Jurkat, Clone E6-1 (cell line): ENCODE data around the gene TCF7L1.

ENCODE experiments used
- DNase-seq: peaks from one replicate; pipeline ENCODE4 v3.0.0-alpha.2; 2011; ENCODE audit warnings: low read depth, low spot score
- H3K4me3 ChIP-seq: 2 replicates; pipeline ENCODE4 v1.5.1; 2011; ENCODE audit warnings: mild to moderate bottlenecking, low read length, control low read depth, moderate library complexity

The TCF7L1 gene

GRCh38 chr2:85240055-85240454 lies 106.9 kb downstream of the TCF7L1 start:
- DNase-seq: no peak
- no peak overlapping the region for H3K4me3 ChIP-seq

GRCh38 chr2:85242321-85242720 lies 109.1 kb downstream of the TCF7L1 start:
- no peak for DNase-seq
- H3K4me3 ChIP-seq: no peak overlapping the region

- peak; percentile 15 for DNase-seq
- no peak overlapping the region for H3K4me3 ChIP-seq
Observed at GRCh38 chr2:85243101-85244072, 110.2 kb downstream of the TCF7L1 start.

- DNase-seq: no peak
- H3K4me3 ChIP-seq: no peak overlapping the region
Observed at GRCh38 chr2:85244828-85245227, 111.6 kb downstream of the TCF7L1 start.

- no peak overlapping the region for H3K4me3 ChIP-seq
- no peak for DNase-seq
Observed at GRCh38 chr2:85245891-85246290, 112.7 kb downstream of the TCF7L1 start.

- H3K4me3 ChIP-seq: no peak overlapping the region
- no peak for DNase-seq
Observed at GRCh38 chr2:85246348-85246747, 113.2 kb downstream of the TCF7L1 start.

- no peak for DNase-seq
- H3K4me3 ChIP-seq: no peak overlapping the region
Observed at GRCh38 chr2:85247610-85248009, 114.4 kb downstream of the TCF7L1 start.

- H3K4me3 ChIP-seq: no peak overlapping the region
- no peak for DNase-seq
Observed at GRCh38 chr2:85248773-85249509, 115.7 kb downstream of the TCF7L1 start.

- DNase-seq: no peak
Observed at GRCh38 chr2:85250045-85250444, 116.9 kb downstream of the TCF7L1 start.

GRCh38 chr2:85251070-85251616 lies 118.0 kb downstream of the TCF7L1 start:
- no peak for DNase-seq
- no peak overlapping the region for H3K4me3 ChIP-seq

More at GRCh38 chr2:85250045-85250444, 116.9 kb downstream of the TCF7L1 start:
- H3K4me3 ChIP-seq: no peak overlapping the region

- no peak for DNase-seq
- H3K4me3 ChIP-seq: no peak overlapping the region
Observed at GRCh38 chr2:85253890-85254289, 120.7 kb downstream of the TCF7L1 start.

GRCh38 chr2:85254540-85255300 lies 121.5 kb downstream of the TCF7L1 start:
- peak; percentile 16 for DNase-seq
- no peak overlapping the region for H3K4me3 ChIP-seq

- H3K4me3 ChIP-seq: no peak overlapping the region
- DNase-seq: no peak
Observed at GRCh38 chr2:85255456-85255812, 122.2 kb downstream of the TCF7L1 start.

- no peak overlapping the region for H3K4me3 ChIP-seq
- DNase-seq: no peak
Observed at GRCh38 chr2:85255813-85256594, 122.8 kb downstream of the TCF7L1 start.

GRCh38 chr2:85257359-85257969 lies 124.3 kb downstream of the TCF7L1 start:
- no peak overlapping the region for H3K4me3 ChIP-seq
- no peak for DNase-seq

GRCh38 chr2:85257970-85258605 lies 124.9 kb downstream of the TCF7L1 start:
- no peak overlapping the region for H3K4me3 ChIP-seq
- no peak for DNase-seq

- no peak for DNase-seq
- H3K4me3 ChIP-seq: no peak overlapping the region
Observed at GRCh38 chr2:85259101-85259590, 126.0 kb downstream of the TCF7L1 start.

- H3K4me3 ChIP-seq: no peak overlapping the region
- DNase-seq: no peak
Observed at GRCh38 chr2:85259879-85260278, 126.7 kb downstream of the TCF7L1 start.
